Neural progenitor cell (in vitro differentiated cells): ENCODE measurements around the gene MOCOS. TPM values are rescaled to one million over a fixed set of nuclear protein-coding genes. Genes with fewer than 3 reads are reported as not detected.

ENCODE experiments used
- DNase-seq: peaks from one replicate; pipeline ENCODE4 v3.0.0-alpha.2; 2016; ENCODE audit warnings: low spot score
- H2AFZ ChIP-seq: fragments of 200-600 bp; sonication (generic); replicated peaks from 2 replicates; pipeline ENCODE4 v1.6.1; 2016; ENCODE audit warnings: antibody characterized with exemption
- H3F3A ChIP-seq: fragments of 200-600 bp; sonication (generic); 2 replicates; pipeline ENCODE4 v1.6.1; 2016; ENCODE audit warnings: antibody characterized with exemption, low read depth
- H3K27ac ChIP-seq: fragments of 200-600 bp; sonication (generic); 2 replicates; pipeline ENCODE4 v1.5.1; 2016; ENCODE audit warnings: mild to moderate bottlenecking
- H3K27me3 ChIP-seq: fragments of 200-600 bp; sonication (generic); 2 replicates; pipeline ENCODE4 v1.6.1; 2016; ENCODE audit warnings: mild to moderate bottlenecking, moderate library complexity
- H3K36me3 ChIP-seq: fragments of 200-600 bp; sonication (generic); 2 replicates; pipeline ENCODE4 v1.5.1; 2016
- H3K4me1 ChIP-seq: fragments of 200-600 bp; sonication (generic); 2 replicates; pipeline ENCODE4 v1.6.1; 2016; ENCODE audit warnings: mixed run types
- H3K4me2 ChIP-seq: fragments of 200-600 bp; sonication (generic); 2 replicates; pipeline ENCODE4 v1.6.1; 2016
- H3K4me3 ChIP-seq: fragments of 200-600 bp; sonication (generic); 2 replicates; pipeline ENCODE4 v1.5.1; 2016
- H3K79me2 ChIP-seq: fragments of 200-600 bp; sonication (generic); 2 replicates; pipeline ENCODE4 v1.6.1; 2016; ENCODE audit warnings: low read depth
- H3K9ac ChIP-seq: fragments of 200-600 bp; sonication (generic); 2 replicates; pipeline ENCODE4 v1.6.1; 2016
- H3K9me3 ChIP-seq: fragments of 200-600 bp; sonication (generic); 2 replicates; pipeline ENCODE4 v1.5.1; 2016; ENCODE audit warnings: low read depth
- H4K20me1 ChIP-seq: fragments of 200-600 bp; sonication (generic); 2 replicates; pipeline ENCODE4 v1.6.1; 2016; ENCODE audit warnings: low read depth
- H3K27ac Mint-ChIP-seq: 3 replicates; pipeline ENCODE4 v1.8.0; 2021; ENCODE audit warnings: mixed read lengths
- H3K27me3 Mint-ChIP-seq: 2 replicates; pipeline ENCODE4 v1.8.0; 2022; ENCODE audit warnings: low read depth, mild to moderate bottlenecking, inconsistent platforms, moderate library complexity, mixed read lengths; ENCODE audit not compliant: insufficient read depth
- H3K36me3 Mint-ChIP-seq: 3 replicates; pipeline ENCODE4 v1.8.0; 2021; ENCODE audit warnings: mixed read lengths
- H3K4me1 Mint-ChIP-seq: 3 replicates; pipeline ENCODE4 v1.8.0; 2021; ENCODE audit warnings: mixed read lengths
- H3K4me3 Mint-ChIP-seq: 3 replicates; pipeline ENCODE4 v1.8.0; 2021; ENCODE audit warnings: mild to moderate bottlenecking, moderate library complexity, mixed read lengths
- H3K9me3 Mint-ChIP-seq: 3 replicates; pipeline ENCODE4 v1.8.0; 2020; ENCODE audit warnings: mixed read lengths
- CTCF ChIP-seq: fragments of 200-600 bp; sonication (generic); IDR thresholded peaks from 2 replicates; pipeline ENCODE4 v1.5.1; 2017; ENCODE audit warnings: antibody characterized with exemption, mild to moderate bottlenecking
- EZH2 ChIP-seq: fragments of 200-600 bp; sonication (generic); IDR thresholded peaks from 2 replicates; pipeline ENCODE4 v1.6.1; 2017; ENCODE audit warnings: antibody characterized with exemption, mild to moderate bottlenecking, moderate library complexity
- EZH2phosphoT487 ChIP-seq: fragments of 200-600 bp; sonication (generic); IDR thresholded peaks from 2 replicates; pipeline ENCODE4 v1.6.1; 2017; ENCODE audit warnings: antibody characterized with exemption
- total RNA-seq: library from RNA; depleted of rRNA; stranded (reverse); fragments of >200 nt; gene quantifications from 2 replicates; pipeline ENCODE4 v1.2.3, GENCODE V29; 2015; ENCODE audit warnings: low replicate concordance

MOCOS gene
- total RNA-seq, 1 donor from 2014 or later = 0.36 TPM

GRCh38 chr18:36142751-36143150, 44.5 kb upstream of the MOCOS start:
- peaks cover 34% of the 10 kb centered on the region for H3K36me3 ChIP-seq
- DNase-seq = no peak
- Mint-ChIP-seq H3K36me3 (peaks cover 23% of the 10 kb centered on the region), H3K9me3 (no peaks in the 10 kb centered on the region), H3K4me1 (no peaks in the 10 kb centered on the region), H3K27ac (no peak overlapping the region), H3K4me3 (no peak overlapping the region), H3K27me3 (no peaks in the 10 kb centered on the region)
- H3K79me2 ChIP-seq = no peaks in the 10 kb centered on the region
- no peak overlapping the region for H3K27ac ChIP-seq
- no peak overlapping the region for H3K9ac ChIP-seq
- H3F3A ChIP-seq = no peaks in the 10 kb centered on the region
- peaks cover 4% of the 10 kb centered on the region for H4K20me1 ChIP-seq
- no peaks in the 10 kb centered on the region for H3K9me3 ChIP-seq
- no peak overlapping the region for H3K4me2 ChIP-seq
- TF ChIP-seq EZH2phosphoT487 = no peak
- no peak for TF ChIP-seq CTCF
- no peak for TF ChIP-seq EZH2
- no peak overlapping the region for H3K4me3 ChIP-seq
- no peak overlapping the region for H2AFZ ChIP-seq
- no peaks in the 10 kb centered on the region for H3K27me3 ChIP-seq
- H3K4me1 ChIP-seq = no peaks in the 10 kb centered on the region

- Histone ChIP-seq H3K4me2 (no peak overlapping the region), H3K79me2 (no peaks in the 10 kb centered on the region), H3K4me3 (no peak overlapping the region), H2AFZ (no peak overlapping the region), H3K9ac (no peak overlapping the region), H3K4me1 (no peaks in the 10 kb centered on the region), H3F3A (no peaks in the 10 kb centered on the region), H3K36me3 (peaks cover 34% of the 10 kb centered on the region), H3K27me3 (no peaks in the 10 kb centered on the region), H3K9me3 (no peaks in the 10 kb centered on the region), H4K20me1 (peaks cover 4% of the 10 kb centered on the region), H3K27ac (no peak overlapping the region)
- H3K27me3 Mint-ChIP-seq = no peaks in the 10 kb centered on the region
- no peak for DNase-seq
- H3K36me3 Mint-ChIP-seq = peaks cover 23% of the 10 kb centered on the region
- H3K4me3 Mint-ChIP-seq = no peak overlapping the region
- H3K4me1 Mint-ChIP-seq = no peaks in the 10 kb centered on the region
- no peaks in the 10 kb centered on the region for H3K9me3 Mint-ChIP-seq
- TF ChIP-seq EZH2phosphoT487 (no peak), CTCF (no peak), EZH2 (no peak)
- no peak overlapping the region for H3K27ac Mint-ChIP-seq
Observed at GRCh38 chr18:36143391-36143790, 43.9 kb upstream of the MOCOS start.

- H3K9ac ChIP-seq = no peak overlapping the region
- H3K79me2 ChIP-seq = no peaks in the 10 kb centered on the region
- no peak overlapping the region for H3K4me3 ChIP-seq
- no peaks in the 10 kb centered on the region for H3F3A ChIP-seq
- Mint-ChIP-seq H3K4me1 (no peaks in the 10 kb centered on the region), H3K36me3 (peaks cover 38% of the 10 kb centered on the region), H3K9me3 (no peaks in the 10 kb centered on the region), H3K27me3 (no peaks in the 10 kb centered on the region), H3K27ac (no peak overlapping the region), H3K4me3 (no peak overlapping the region)
- H3K27me3 ChIP-seq = no peaks in the 10 kb centered on the region
- no peaks in the 10 kb centered on the region for H3K9me3 ChIP-seq
- TF ChIP-seq CTCF (no peak), EZH2 (no peak), EZH2phosphoT487 (no peak)
- no peak overlapping the region for H2AFZ ChIP-seq
- H3K4me1 ChIP-seq = no peaks in the 10 kb centered on the region
- peaks cover 20% of the 10 kb centered on the region for H3K36me3 ChIP-seq
- no peak for DNase-seq
- no peak overlapping the region for H3K4me2 ChIP-seq
- H3K27ac ChIP-seq = no peak overlapping the region
- H4K20me1 ChIP-seq = no peaks in the 10 kb centered on the region
Observed at GRCh38 chr18:36149514-36150289, 37.6 kb upstream of the MOCOS start.
